IMR-90 (cell line): ENCODE data around the gene SLC5A10. TPM values are rescaled to one million over a fixed set of nuclear protein-coding genes. Genes with fewer than 3 reads are reported as not detected.

Source experiments
- ATAC-seq: fragments of 200-7000 bp; cut with Tn5 transposase; 2 replicates; pipeline ENCODE4 v1.9.1; 2020; ENCODE audit warnings: low read depth, mild to moderate bottlenecking, moderate library complexity
- BruUV-seq: library from RNA; stranded (reverse); fragments of 400-500 nt; replicated peaks from 2 replicates; lab custom pipeline; 2021; lab: Mats Ljungman, UMichigan
- CTCF ChIA-PET: fragments of 300-600 bp; formaldehyde crosslinking; extraction: SDS; loops from one replicate; lab custom pipeline; 2021; ENCODE audit warnings: antibody characterized with exemption; lab: Yijun Ruan, JAX
- POLR2A ChIA-PET: fragments of 300-600 bp; sonication (Branson Sonifier 250); formaldehyde crosslinking; loops from one replicate; lab custom pipeline; 2022; ENCODE audit warnings: antibody characterized with exemption; ENCODE audit not compliant: unreplicated experiment; lab: Charles Lee
- DNase-seq: peaks from one replicate; pipeline ENCODE4 v3.0.0; 2013
- H2AFZ ChIP-seq: replicated peaks from 2 replicates; pipeline ENCODE3; 2013; ENCODE audit warnings: low read length, mild to moderate bottlenecking; ENCODE audit not compliant: poor library complexity
- H2AK5ac ChIP-seq: 2 replicates; pipeline ENCODE4 v1.6.1; 2013; ENCODE audit warnings: low read depth, low read length, inconsistent platforms
- H2AK9ac ChIP-seq: replicated peaks from 2 replicates; pipeline ENCODE3; 2013; ENCODE audit warnings: mild to moderate bottlenecking, low read depth, low read length, moderate library complexity; ENCODE audit not compliant: poor library complexity
- H2BK120ac ChIP-seq: 2 replicates; pipeline ENCODE4 v1.6.1; 2013; ENCODE audit warnings: low read depth, low read length, inconsistent platforms
- H2BK15ac ChIP-seq: 3 replicates; pipeline ENCODE4 v1.6.1; 2013; ENCODE audit warnings: low read depth, low read length, inconsistent platforms
- H2BK20ac ChIP-seq: 2 replicates; pipeline ENCODE4 v1.6.1; 2013; ENCODE audit warnings: low read depth, mild to moderate bottlenecking, inconsistent platforms, low read length, moderate library complexity
- H2BK5ac ChIP-seq: 2 replicates; pipeline ENCODE4 v1.6.1; 2013; ENCODE audit warnings: mild to moderate bottlenecking, low read depth, low read length, inconsistent platforms; ENCODE audit not compliant: poor library complexity, severe bottlenecking
- H3K14ac ChIP-seq: replicated peaks from 2 replicates; pipeline ENCODE4 v1.6.1; 2013; ENCODE audit warnings: low read depth, low read length, inconsistent platforms
- H3K18ac ChIP-seq: 2 replicates; pipeline ENCODE4 v1.6.1; 2013; ENCODE audit warnings: low read depth, low read length, control low read depth
- H3K23ac ChIP-seq: 2 replicates; pipeline ENCODE4 v1.6.1; 2013; ENCODE audit warnings: low read depth, low read length, inconsistent platforms
- H3K27ac ChIP-seq: 2 replicates; pipeline ENCODE4 v1.5.1; 2013; ENCODE audit warnings: mild to moderate bottlenecking, control low read depth, low read length; ENCODE audit not compliant: insufficient read depth
- H3K27me3 ChIP-seq: 2 replicates; pipeline ENCODE4 v1.6.1; 2013; ENCODE audit warnings: low read length; ENCODE audit not compliant: control insufficient read depth, insufficient read depth
- H3K36me3 ChIP-seq: 2 replicates; pipeline ENCODE4 v1.6.1; 2013; ENCODE audit warnings: low read length, mixed read lengths; ENCODE audit not compliant: control insufficient read depth, insufficient read depth
- H3K4ac ChIP-seq: 2 replicates; pipeline ENCODE4 v1.6.1; 2013; ENCODE audit warnings: low read depth, low read length, inconsistent platforms
- H3K4me1 ChIP-seq: 2 replicates; pipeline ENCODE4 v1.6.1; 2013; ENCODE audit warnings: low read length, mixed read lengths; ENCODE audit not compliant: control insufficient read depth, insufficient read depth
- H3K4me2 ChIP-seq: 2 replicates; pipeline ENCODE4 v1.6.1; 2013; ENCODE audit warnings: low read depth, mild to moderate bottlenecking, control low read depth, low read length, moderate library complexity
- H3K4me3 ChIP-seq: 2 replicates; pipeline ENCODE4 v1.5.1; 2013; ENCODE audit warnings: low read depth, mild to moderate bottlenecking, control low read depth, low read length, moderate library complexity; ENCODE audit not compliant: insufficient read depth
- H3K56ac ChIP-seq: 2 replicates; pipeline ENCODE4 v1.6.1; 2013; ENCODE audit warnings: low read length, inconsistent platforms; ENCODE audit not compliant: insufficient read depth; ENCODE audit errors: extremely low read depth
- H3K79me1 ChIP-seq, 2 experiments: 2 replicates each; pipeline ENCODE4 v1.6.1; 2013; ENCODE audit warnings: low read length in 2 of 2, inconsistent platforms in 1 of 2, low read depth in 1 of 2
- H3K9ac ChIP-seq: 2 replicates; pipeline ENCODE4 v1.6.1; 2013; ENCODE audit warnings: low read depth, low read length, control low read depth
- H3K9me1 ChIP-seq: 2 replicates; pipeline ENCODE4 v1.6.1; 2013; ENCODE audit warnings: low read length, inconsistent platforms; ENCODE audit not compliant: insufficient read depth
- H3K9me3 ChIP-seq: 2 replicates; pipeline ENCODE4 v1.6.1; 2013; ENCODE audit warnings: low read length; ENCODE audit not compliant: control insufficient read depth, insufficient read depth
- H4K20me1 ChIP-seq: 2 replicates; pipeline ENCODE4 v1.6.1; 2013; ENCODE audit warnings: low read length, inconsistent platforms; ENCODE audit not compliant: insufficient read depth
- H4K5ac ChIP-seq: 2 replicates; pipeline ENCODE4 v1.6.1; 2013; ENCODE audit warnings: mild to moderate bottlenecking, low read depth, low read length, control low read depth
- H4K8ac ChIP-seq, 2 experiments: 2 replicates each; pipeline ENCODE4 v1.6.1; 2013; ENCODE audit warnings: low read depth in 2 of 2, low read length in 2 of 2, control low read depth in 1 of 2, inconsistent platforms in 1 of 2
- H4K91ac ChIP-seq: 2 replicates; pipeline ENCODE4 v1.6.1; 2013; ENCODE audit warnings: low read depth, low read length, inconsistent platforms; ENCODE audit not compliant: insufficient read depth
- CTCF ChIP-seq: conservative IDR thresholded peaks from 2 replicates; pipeline ENCODE4 v1.5.1; 2012; ENCODE audit warnings: mild to moderate bottlenecking, low read depth, low read length, improper control_type of control experiment
- MAZ ChIP-seq: IDR thresholded peaks from 2 replicates; pipeline ENCODE4 v1.6.1; 2012; ENCODE audit warnings: low read depth, mild to moderate bottlenecking, low read length, improper control_type of control experiment, moderate library complexity, borderline replicate concordance
- NFE2L2 ChIP-seq: fragments of 150-350 bp; IDR thresholded peaks from 2 replicates; pipeline ENCODE4 v1.6.1; 2016; ENCODE audit warnings: low read depth, mild to moderate bottlenecking, low read length
- RAD21 ChIP-seq: IDR thresholded peaks from 2 replicates; pipeline ENCODE4 v1.6.1; 2012; ENCODE audit warnings: low read length, improper control_type of control experiment
- RFX5 ChIP-seq: IDR thresholded peaks from 2 replicates; pipeline ENCODE4 v1.8.0; 2012; ENCODE audit warnings: low read depth, mild to moderate bottlenecking, low read length, moderate library complexity
- WGBS, 2 experiments: methylation state at CpG; one replicate each; pipeline versions ENCODE4 v1.1.5 to v1.1.7; 2013; ENCODE audit warnings: missing lambda C conversion rate in 2 of 2; ENCODE audit not compliant: insufficient read length in 1 of 2; ENCODE audit errors: extremely low coverage in 2 of 2; 5-methylcytosine and 5-hydroxymethylcytosine counted together
- dilution Hi-C: fragments of 300-500 bp; cut with HindIII; formaldehyde crosslinking; loops from one replicate; pipeline ENCODE4 v1.14.3; 2018; ENCODE audit warnings: low sequenced_read_pairs; ENCODE audit not compliant: unreplicated experiment
- in situ Hi-C: fragments of 300-500 bp; cut with MboI; formaldehyde crosslinking; loops from 3 replicates; pipeline ENCODE4 v1.14.3; 2019; ENCODE audit warnings: low sequenced_read_pairs, inconsistent platforms, mixed read lengths
- intact Hi-C: fragments of 100-400 bp; cut with micrococcal nuclease; formaldehyde crosslinking; loops from 2 replicates; pipeline ENCODE4 v1.10.0; 2022
- polyA plus RNA-seq, 3 experiments: library from polyadenylated mRNA; depleted of rRNA; stranded (reverse); fragments of >200 nt; gene quantifications; 2 replicates each; pipeline ENCODE4 v1.2.3, GENCODE V29; 2012; ENCODE audit warnings: low replicate concordance in 1 of 3
- total RNA-seq: library from RNA; depleted of rRNA; stranded (reverse); fragments of >200 nt; gene quantifications from 2 replicates; pipeline ENCODE4 v1.2.3, GENCODE V29; 2012
- TF ChIP-seq, protein P1 (sequence below): fragments of 150-350 bp; IDR thresholded peaks from 2 replicates; pipeline ENCODE4 v1.6.1; 2017; ENCODE audit warnings: mild to moderate bottlenecking, antibody characterized with exemption, low read length, low read depth
- TF ChIP-seq, protein P2 (sequence below): fragments of 150-350 bp; IDR thresholded peaks from 2 replicates; pipeline ENCODE4 v1.6.1; 2016; ENCODE audit warnings: low read depth, mild to moderate bottlenecking, low read length, moderate library complexity, borderline replicate concordance

SLC5A10 gene
- total and polyA plus RNA-seq, 2 of the 4 experiments (the other 2 are of a cell fraction) = not detected

DNA sequence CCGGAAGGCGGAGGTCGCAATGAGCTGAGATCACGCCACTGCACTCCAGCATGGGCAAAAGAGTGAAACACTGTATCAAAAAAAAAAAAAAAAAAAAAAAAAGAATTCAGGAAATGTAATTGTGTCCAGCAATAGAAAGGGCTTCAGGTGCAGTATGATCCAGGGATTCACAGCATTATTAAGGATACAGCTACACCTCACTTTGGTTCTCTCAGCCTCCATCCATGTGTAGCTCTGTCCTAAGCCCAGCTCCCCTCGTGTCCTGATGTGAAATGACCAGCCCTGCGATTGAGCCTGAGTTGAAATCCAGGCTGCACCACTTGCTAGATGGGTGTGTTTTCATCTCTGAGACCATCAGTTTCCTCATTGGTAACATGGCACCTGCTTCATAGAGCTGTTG is 3.0 kb downstream of the SLC5A10 start:
- no peaks in the 10 kb centered on the region for H3K9me1 ChIP-seq
- no peak overlapping the region for H2AK5ac ChIP-seq
- no peak for DNase-seq
- 93% methylated on average over 3 of the region's 6 CpGs; no CpG with 5 or more reads in 1 of the 2 experiments for WGBS, 2 experiments
- peaks cover 5% of the 10 kb centered on the region for H3K27me3 ChIP-seq
- BruUV-seq = no TSS peak
- no peaks in the 10 kb centered on the region for H3K79me1 ChIP-seq
- no peak for ATAC-seq
- TF ChIP-seq NFE2L2 (no peak), MAZ (no peak), CTCF (no peak), RAD21 (no peak), RFX5 (no peak)
- TF ChIP-seq, protein P1, sequence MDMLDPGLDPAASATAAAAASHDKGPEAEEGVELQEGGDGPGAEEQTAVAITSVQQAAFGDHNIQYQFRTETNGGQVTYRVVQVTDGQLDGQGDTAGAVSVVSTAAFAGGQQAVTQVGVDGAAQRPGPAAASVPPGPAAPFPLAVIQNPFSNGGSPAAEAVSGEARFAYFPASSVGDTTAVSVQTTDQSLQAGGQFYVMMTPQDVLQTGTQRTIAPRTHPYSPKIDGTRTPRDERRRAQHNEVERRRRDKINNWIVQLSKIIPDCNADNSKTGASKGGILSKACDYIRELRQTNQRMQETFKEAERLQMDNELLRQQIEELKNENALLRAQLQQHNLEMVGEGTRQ = no peak
- TF ChIP-seq, protein P2, sequence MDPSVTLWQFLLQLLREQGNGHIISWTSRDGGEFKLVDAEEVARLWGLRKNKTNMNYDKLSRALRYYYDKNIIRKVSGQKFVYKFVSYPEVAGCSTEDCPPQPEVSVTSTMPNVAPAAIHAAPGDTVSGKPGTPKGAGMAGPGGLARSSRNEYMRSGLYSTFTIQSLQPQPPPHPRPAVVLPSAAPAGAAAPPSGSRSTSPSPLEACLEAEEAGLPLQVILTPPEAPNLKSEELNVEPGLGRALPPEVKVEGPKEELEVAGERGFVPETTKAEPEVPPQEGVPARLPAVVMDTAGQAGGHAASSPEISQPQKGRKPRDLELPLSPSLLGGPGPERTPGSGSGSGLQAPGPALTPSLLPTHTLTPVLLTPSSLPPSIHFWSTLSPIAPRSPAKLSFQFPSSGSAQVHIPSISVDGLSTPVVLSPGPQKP = no peak
- H3K4me3 ChIP-seq = no peak overlapping the region
- CTCF ChIA-PET = no interaction called here
- no peak overlapping the region for H2BK15ac ChIP-seq
- H3K4me1 ChIP-seq = peaks cover 2% of the 10 kb centered on the region; the same call in 1 of the 2 replicates
- dilution Hi-C loops (no loop called here), intact Hi-C loops (no loop called here), in situ Hi-C loops (no loop called here)
- H2BK120ac ChIP-seq = no peak overlapping the region
- H2BK5ac ChIP-seq = no peak overlapping the region
- H3K14ac ChIP-seq = no peak overlapping the region
- H3K27ac ChIP-seq = no peak overlapping the region
- no peak overlapping the region for H3K23ac ChIP-seq
- no peak overlapping the region for H3K56ac ChIP-seq
- no peak overlapping the region for H4K91ac ChIP-seq
- H3K36me3 ChIP-seq = no peaks in the 10 kb centered on the region
- no peak overlapping the region for H2AFZ ChIP-seq
- no peak overlapping the region for H3K4me2 ChIP-seq
- H3K9ac ChIP-seq = no peak overlapping the region
- H2AK9ac ChIP-seq = no peak overlapping the region
- H2BK20ac ChIP-seq = no peak overlapping the region
- no peak overlapping the region for H4K5ac ChIP-seq
- H3K9me3 ChIP-seq = no peaks in the 10 kb centered on the region
- H3K4ac ChIP-seq = no peak overlapping the region
- POLR2A ChIA-PET = no interaction called here
- no peak overlapping the region for H3K18ac ChIP-seq
- no peak overlapping the region for H4K8ac ChIP-seq
- H4K20me1 ChIP-seq = no peaks in the 10 kb centered on the region
